Regular cardiac myocyte (primary cell): ENCODE results near the gene CDX4. TPM values are rescaled to one million over a fixed set of nuclear protein-coding genes. Genes with fewer than 3 reads are reported as not detected.

Source experiments
- total RNA-seq: library from RNA; depleted of rRNA; stranded (reverse); fragments of >200 nt; gene quantifications from 2 replicates; pipeline ENCODE4 v1.2.3, GENCODE V29; 2014

CDX4 gene, protein sequence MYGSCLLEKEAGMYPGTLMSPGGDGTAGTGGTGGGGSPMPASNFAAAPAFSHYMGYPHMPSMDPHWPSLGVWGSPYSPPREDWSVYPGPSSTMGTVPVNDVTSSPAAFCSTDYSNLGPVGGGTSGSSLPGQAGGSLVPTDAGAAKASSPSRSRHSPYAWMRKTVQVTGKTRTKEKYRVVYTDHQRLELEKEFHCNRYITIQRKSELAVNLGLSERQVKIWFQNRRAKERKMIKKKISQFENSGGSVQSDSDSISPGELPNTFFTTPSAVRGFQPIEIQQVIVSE
- not detected in 2 replicates for total RNA-seq

DNA sequence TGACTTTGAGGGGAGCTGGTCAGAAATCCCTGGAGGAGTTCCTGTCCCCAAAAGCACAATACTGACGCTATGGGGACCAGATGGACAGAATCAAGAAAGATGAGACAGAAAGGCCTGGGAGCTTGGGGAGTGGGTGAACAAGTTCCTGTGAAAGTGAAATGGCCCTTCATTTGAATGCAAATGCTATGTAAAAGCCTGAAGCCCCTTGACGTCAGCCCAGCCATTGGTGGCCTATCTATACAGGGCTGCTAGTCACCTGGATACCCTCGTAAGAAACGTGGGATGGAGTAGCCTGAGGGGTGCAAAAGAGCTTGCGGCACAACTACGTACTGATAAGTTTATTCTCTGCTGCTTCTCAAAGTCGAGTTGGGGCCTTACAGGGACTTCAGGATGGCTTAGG, at the start of gene CDX4:
CDX4 (plus strand) TSS at position 223 of the 400 bp plus-strand sequence. CDS start 201 bp downstream, outside the sequence.

Other genes starting within 250 kb of the CDX4 start
- gene NAP1L2, start 232.2 kb upstream of the CDX4 start, total RNA-seq: 2.3 and 2.8 TPM in 2 replicates
- 10.0 and 13.0 TPM in 2 replicates for gene CHIC1, start 116.1 kb downstream of the CDX4 start, total RNA-seq